PC-3 (cell line): ENCODE results near the gene LRIF1. TPM values are rescaled to one million over a fixed set of nuclear protein-coding genes. Genes with fewer than 3 reads are reported as not detected.
"Not testable (repeated sequence)": the region's sequence is repeated elsewhere in the genome, so short reads cannot be mapped to it uniquely, and the experiment has no call there.

Experiments used
- ATAC-seq: fragments of 200-7000 bp; cut with Tn5 transposase; 2 replicates; pipeline ENCODE4 v1.9.1; 2020; ENCODE audit warnings: mild to moderate bottlenecking, moderate library complexity
- BruUV-seq: library from RNA; stranded (reverse); fragments of 400-500 nt; replicated peaks from 2 replicates; lab custom pipeline; 2021; lab: Mats Ljungman, UMichigan
- CTCF ChIA-PET: fragments of 300-600 bp; sonication (Branson Sonifier 250); formaldehyde crosslinking; loops from one replicate; lab custom pipeline; 2022; ENCODE audit warnings: antibody characterized with exemption; lab: Charles Lee
- POLR2A ChIA-PET: fragments of 300-600 bp; sonication (Branson Sonifier 250); formaldehyde crosslinking; loops from one replicate; lab custom pipeline; 2022; ENCODE audit warnings: antibody characterized with exemption; ENCODE audit not compliant: unreplicated experiment; lab: Charles Lee
- DNase-seq: peaks from one replicate; pipeline ENCODE4 v3.0.0-alpha.2; 2015
- H2AFZ ChIP-seq: fragments of 300-600 bp; sonication (generic); 2 replicates; pipeline ENCODE4 v1.6.0; 2016; ENCODE audit warnings: antibody characterized with exemption, low read length
- H3F3A ChIP-seq: fragments of 300-600 bp; sonication (generic); one replicate; pipeline ENCODE4 v1.6.0; 2017; ENCODE audit warnings: antibody characterized with exemption, low read length, control low read depth, mild to moderate bottlenecking; ENCODE audit not compliant: unreplicated experiment
- H3K27ac ChIP-seq: fragments of 300-600 bp; sonication (generic); 2 replicates; pipeline ENCODE4 v1.5.1; 2016; ENCODE audit warnings: mild to moderate bottlenecking, low read length
- H3K27me3 ChIP-seq: fragments of 300-600 bp; sonication (generic); 2 replicates; pipeline ENCODE4 v1.6.1; 2016; ENCODE audit warnings: low read length, mixed read lengths
- H3K36me3 ChIP-seq: fragments of 300-600 bp; sonication (generic); 2 replicates; pipeline ENCODE4 v1.6.1; 2016; ENCODE audit warnings: low read depth, mixed run types, low read length, mixed read lengths
- H3K4me1 ChIP-seq: fragments of 300-600 bp; sonication (generic); 2 replicates; pipeline ENCODE4 v1.5.1; 2016; ENCODE audit warnings: low read length; ENCODE audit not compliant: insufficient read depth
- H3K4me2 ChIP-seq: fragments of 300-600 bp; sonication (generic); 2 replicates; pipeline ENCODE4 v1.6.0; 2016; ENCODE audit warnings: low read length
- H3K4me3 ChIP-seq: fragments of 300-600 bp; sonication (generic); 2 replicates; pipeline ENCODE4 v1.5.1; 2016; ENCODE audit warnings: mild to moderate bottlenecking, low read length, mixed read lengths
- H3K79me2 ChIP-seq: fragments of 300-600 bp; sonication (generic); 2 replicates; pipeline ENCODE4 v1.6.1; 2017; ENCODE audit warnings: low read length, mixed read lengths
- H3K9ac ChIP-seq: fragments of 300-600 bp; sonication (generic); 2 replicates; pipeline ENCODE4 v1.6.0; 2016; ENCODE audit warnings: mild to moderate bottlenecking, low read length
- H3K9me2 ChIP-seq: fragments of 300-600 bp; sonication (generic); replicated peaks from 2 replicates; pipeline ENCODE4 v1.6.1; 2016; ENCODE audit warnings: mixed run types, low read length, mixed read lengths
- H3K9me3 ChIP-seq: fragments of 300-600 bp; sonication (generic); 2 replicates; pipeline ENCODE4 v1.6.1; 2016; ENCODE audit warnings: low read length, mixed read lengths
- H4K20me1 ChIP-seq: fragments of 300-600 bp; sonication (generic); 2 replicates; pipeline ENCODE4 v1.6.1; 2016; ENCODE audit warnings: low read length, mixed read lengths
- EZH2 ChIP-seq: fragments of 300-600 bp; sonication (generic); IDR thresholded peaks from one replicate; pipeline ENCODE4 v1.6.1; 2017; ENCODE audit warnings: antibody characterized with exemption, mild to moderate bottlenecking, low read length; ENCODE audit not compliant: unreplicated experiment
- EZH2phosphoT487 ChIP-seq: fragments of 300-600 bp; sonication (generic); IDR thresholded peaks from 2 replicates; pipeline ENCODE4 v1.6.1; 2018; ENCODE audit warnings: mild to moderate bottlenecking, antibody characterized with exemption, low read length, borderline replicate concordance
- intact Hi-C: fragments of 100-400 bp; cut with micrococcal nuclease; formaldehyde crosslinking; loops from 2 replicates; pipeline ENCODE4 v1.9.0; 2023
- total RNA-seq: library from RNA; depleted of rRNA; stranded (reverse); fragments of >200 nt; gene quantifications from 2 replicates; pipeline ENCODE4 v1.2.3, GENCODE V29; 2014
- TF ChIP-seq, protein P1 (sequence below): fragments of 300-600 bp; sonication (generic); conservative IDR thresholded peaks from 2 replicates; pipeline ENCODE4 v1.5.1; 2017; ENCODE audit warnings: antibody characterized with exemption, low read depth, mild to moderate bottlenecking, low read length

LRIF1 gene
- total RNA-seq, 1 experiment from 2014 or later, result 18.1 TPM

DNA sequence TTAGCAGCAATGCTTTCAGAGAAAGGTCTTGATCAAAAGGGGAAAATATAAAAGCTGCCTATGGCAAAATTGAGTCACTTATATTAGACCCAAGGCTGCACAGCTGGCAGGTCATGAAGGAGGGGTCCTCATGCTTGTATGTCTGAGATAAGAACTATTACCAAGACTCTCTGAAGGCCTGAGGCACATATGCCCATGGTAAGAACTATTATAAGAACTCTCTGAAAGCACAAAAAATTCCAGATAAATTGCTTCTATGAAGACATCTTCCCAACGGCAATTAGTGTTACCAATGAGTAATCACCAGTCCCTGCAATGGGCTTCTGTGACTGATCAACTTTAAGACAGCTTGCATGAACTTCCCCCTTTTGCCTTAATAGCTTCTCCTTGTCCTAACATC is 42.8 kb upstream of the LRIF1 start:
- Histone ChIP-seq H3K4me1 (no peaks in the 10 kb centered on the region), H3K9me3 (peaks cover 6% of the 10 kb centered on the region; the same call in 1 of the 2 replicates), H3K27me3 (no peaks in the 10 kb centered on the region), H3K4me3 (no peak overlapping the region), H3K27ac (no peak overlapping the region), H3K9ac (no peak overlapping the region), H3K9me2 (no peaks in the 10 kb centered on the region), H3K36me3 (no peaks in the 10 kb centered on the region), H3K4me2 (no peak overlapping the region), H4K20me1 (no peaks in the 10 kb centered on the region), H3K79me2 (no peaks in the 10 kb centered on the region), H2AFZ (no peak overlapping the region), H3F3A (no peaks in the 10 kb centered on the region)
- no TSS peak for BruUV-seq
- ChIA-PET CTCF (no interaction called here), POLR2A (no interaction called here)
- no peak for TF ChIP-seq EZH2
- TF ChIP-seq EZH2phosphoT487, result no peak
- TF ChIP-seq, protein P1, sequence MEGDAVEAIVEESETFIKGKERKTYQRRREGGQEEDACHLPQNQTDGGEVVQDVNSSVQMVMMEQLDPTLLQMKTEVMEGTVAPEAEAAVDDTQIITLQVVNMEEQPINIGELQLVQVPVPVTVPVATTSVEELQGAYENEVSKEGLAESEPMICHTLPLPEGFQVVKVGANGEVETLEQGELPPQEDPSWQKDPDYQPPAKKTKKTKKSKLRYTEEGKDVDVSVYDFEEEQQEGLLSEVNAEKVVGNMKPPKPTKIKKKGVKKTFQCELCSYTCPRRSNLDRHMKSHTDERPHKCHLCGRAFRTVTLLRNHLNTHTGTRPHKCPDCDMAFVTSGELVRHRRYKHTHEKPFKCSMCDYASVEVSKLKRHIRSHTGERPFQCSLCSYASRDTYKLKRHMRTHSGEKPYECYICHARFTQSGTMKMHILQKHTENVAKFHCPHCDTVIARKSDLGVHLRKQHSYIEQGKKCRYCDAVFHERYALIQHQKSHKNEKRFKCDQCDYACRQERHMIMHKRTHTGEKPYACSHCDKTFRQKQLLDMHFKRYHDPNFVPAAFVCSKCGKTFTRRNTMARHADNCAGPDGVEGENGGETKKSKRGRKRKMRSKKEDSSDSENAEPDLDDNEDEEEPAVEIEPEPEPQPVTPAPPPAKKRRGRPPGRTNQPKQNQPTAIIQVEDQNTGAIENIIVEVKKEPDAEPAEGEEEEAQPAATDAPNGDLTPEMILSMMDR, result no peak
- DNase-seq (no peak), ATAC-seq (no peak)
- intact Hi-C loops, result no loop called here

DNA sequence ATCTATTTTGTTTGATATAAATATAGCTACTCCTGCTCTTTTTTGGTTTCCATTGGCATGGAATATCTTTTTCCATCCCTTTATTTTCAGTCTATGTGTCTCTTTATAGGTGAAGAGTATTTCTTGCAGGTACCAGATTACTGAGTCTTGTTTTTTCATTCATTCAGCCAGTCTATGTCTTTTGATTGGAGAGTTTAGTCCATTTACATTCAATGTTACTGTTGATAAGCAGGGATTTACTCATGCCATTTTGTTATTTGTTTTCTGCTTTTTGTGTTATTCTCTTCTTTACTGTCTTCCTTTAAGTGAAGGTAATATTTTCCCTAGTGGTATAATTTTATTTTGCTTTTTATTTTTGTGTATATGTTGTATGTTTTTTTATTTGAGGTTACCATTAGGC is 35.9 kb upstream of the LRIF1 start:
- ATAC-seq, H3K79me2 ChIP-seq, H3K27ac ChIP-seq, H3K4me2 ChIP-seq, H3K4me3 ChIP-seq, H3K9me2 ChIP-seq, POLR2A ChIA-PET, H3K4me1 ChIP-seq, intact Hi-C loops, DNase-seq, H3K9me3 ChIP-seq, H4K20me1 ChIP-seq, H3F3A ChIP-seq, BruUV-seq, H2AFZ ChIP-seq, H3K9ac ChIP-seq, CTCF ChIA-PET, H3K36me3 ChIP-seq: not testable (repeated sequence)
- H3K27me3 ChIP-seq, result peaks cover 28% of the 10 kb centered on the region

DNA sequence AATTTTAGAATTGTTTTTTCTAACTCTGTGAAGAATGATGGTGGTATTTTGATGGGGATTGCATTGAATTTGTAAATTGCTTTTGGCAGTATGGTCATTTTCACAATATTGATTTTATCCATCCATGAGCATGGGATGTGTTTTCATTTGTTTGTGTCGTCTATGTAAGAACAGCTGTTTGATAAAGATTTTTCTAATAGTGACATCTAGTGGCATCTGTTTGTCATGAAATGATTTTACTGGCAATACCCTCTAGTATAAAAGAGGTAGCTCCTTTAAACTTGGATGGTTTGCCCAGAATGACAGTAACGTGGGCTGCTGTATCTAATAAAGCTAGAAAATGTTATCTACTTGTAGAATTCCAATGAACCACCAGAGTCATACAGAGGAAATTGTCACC is 28.6 kb upstream of the LRIF1 start:
- H4K20me1 ChIP-seq, H2AFZ ChIP-seq, H3F3A ChIP-seq, POLR2A ChIA-PET, H3K9me3 ChIP-seq, BruUV-seq, H3K27ac ChIP-seq, H3K36me3 ChIP-seq, H3K4me3 ChIP-seq, H3K9ac ChIP-seq, H3K79me2 ChIP-seq, H3K4me2 ChIP-seq, H3K4me1 ChIP-seq, H3K9me2 ChIP-seq: not testable (repeated sequence)
- DNase-seq (peak; percentile 60), ATAC-seq (peak; percentile 58)
- CTCF ChIA-PET, result interaction anchor here (0.9 to 1.0 kb wide), 2 partner anchors 38 to 210 kb away, joined by 3 read pairs; no protein-coding TSS in a partner anchor
- TF ChIP-seq, protein P1, result peak; percentile 52
- peaks cover 37% of the 10 kb centered on the region for H3K27me3 ChIP-seq
- intact Hi-C loops, result loop anchor here (1.0 to 5.0 kb wide), 2 partner anchors 209 to 360 kb away; no protein-coding TSS in a partner anchor

DNA sequence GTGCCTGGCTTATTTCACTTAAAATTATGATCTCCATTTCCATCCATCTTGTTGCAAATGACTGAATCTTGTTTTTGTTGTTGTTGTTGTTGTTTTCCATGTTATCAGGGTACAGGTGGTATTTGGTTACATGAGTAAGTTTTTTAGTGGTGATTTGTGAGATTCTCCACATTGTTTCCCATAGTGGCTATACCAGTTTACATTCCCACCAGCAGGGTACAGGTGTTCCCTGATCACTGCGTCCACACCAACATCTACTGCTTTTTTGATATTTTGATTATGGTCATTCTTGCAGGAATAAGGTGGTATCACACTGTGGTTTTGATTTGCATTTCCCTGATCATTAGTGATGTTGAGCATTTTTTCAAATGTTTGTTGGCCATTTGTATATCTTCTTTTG is 27.6 kb upstream of the LRIF1 start:
- H3F3A ChIP-seq, H3K4me1 ChIP-seq, H2AFZ ChIP-seq, H3K27ac ChIP-seq, BruUV-seq, H3K36me3 ChIP-seq, H3K79me2 ChIP-seq, POLR2A ChIA-PET, H3K9me3 ChIP-seq, H3K9me2 ChIP-seq, ATAC-seq, H3K4me3 ChIP-seq, H4K20me1 ChIP-seq, H3K9ac ChIP-seq, H3K4me2 ChIP-seq, DNase-seq: not testable (repeated sequence)
- CTCF ChIA-PET, result interaction anchor here (0.6 to 1.2 kb wide), 2 partner anchors 39 to 211 kb away, joined by 4 to 5 read pairs; no protein-coding TSS in a partner anchor
- H3K27me3 ChIP-seq, result peaks cover 31% of the 10 kb centered on the region
- intact Hi-C loops, result loop anchor here (5.0 kb wide), 1 partner anchor 359 kb away; no protein-coding TSS in a partner anchor
